ENCODE data around the gene POPDC2. TPM values are rescaled to one million over a fixed set of nuclear protein-coding genes. Genes with fewer than 3 reads are reported as not detected.

Gene POPDC2
- total RNA-seq, 2 experiments from 2014 or later, result 1.3 to 2.1 TPM

- ChIA-PET POLR2A (no interaction called here), CTCF (no interaction called here)
- Mint-ChIP-seq H3K9me3 (no peaks in the 10 kb centered on the region), H3K4me3 (no peak overlapping the region), H3K4me1 (ENCODE audit: low read depth) (no peaks in the 10 kb centered on the region), H3K36me3 (ENCODE audit: low read depth) (peaks cover 2% of the 10 kb centered on the region), H3K27ac (no peak overlapping the region), H3K27me3 (no peaks in the 10 kb centered on the region)
- intact Hi-C loops (cut with micrococcal nuclease), result no loop called here
- no peak for ATAC-seq
- no peak for TF ChIP-seq CTCF (IDR thresholded peaks at IDR 0.05)
- no peak for DNase-seq
Measured at GRCh38 chr3:119652306-119653033, 7.9 kb downstream of the POPDC2 start.

GRCh38 chr3:119649761-119650160 is 10.6 kb downstream of the POPDC2 start:
- Mint-ChIP-seq H3K27me3 (no peaks in the 10 kb centered on the region), H3K4me1 (ENCODE audit: low read depth) (no peaks in the 10 kb centered on the region), H3K36me3 (ENCODE audit: low read depth) (peaks cover 6% of the 10 kb centered on the region), H3K9me3 (no peaks in the 10 kb centered on the region), H3K27ac (no peak overlapping the region), H3K4me3 (no peak overlapping the region)
- CTCF ChIA-PET, result interaction anchor here (1.4 kb wide), 1 partner anchor 10 kb away, joined by 4 read pairs; no protein-coding TSS in a partner anchor
- no peak for DNase-seq
- intact Hi-C loops (cut with micrococcal nuclease), result no loop called here
- POLR2A ChIA-PET, result interaction anchor here (0.7 kb wide), 1 partner anchor 14 kb away, joined by 3 read pairs; no protein-coding TSS in a partner anchor
- no peak for TF ChIP-seq CTCF (IDR thresholded peaks at IDR 0.05)
- no peak for ATAC-seq

- CTCF ChIA-PET, result no interaction called here
- Mint-ChIP-seq H3K9me3 (no peaks in the 10 kb centered on the region), H3K27me3 (no peaks in the 10 kb centered on the region), H3K36me3 (ENCODE audit: low read depth) (peaks cover 6% of the 10 kb centered on the region), H3K4me1 (ENCODE audit: low read depth) (peaks cover 9% of the 10 kb centered on the region), H3K4me3 (no peak overlapping the region), H3K27ac (no peak overlapping the region)
- intact Hi-C loops (cut with micrococcal nuclease), result no loop called here
- no peak for TF ChIP-seq CTCF (IDR thresholded peaks at IDR 0.05)
- POLR2A ChIA-PET, result interaction anchor here (1.1 kb wide), 1 partner anchor 13 kb away, joined by 3 read pairs; no protein-coding TSS in a partner anchor
- ATAC-seq, result no peak
- DNase-seq, result no peak
Measured at GRCh38 chr3:119647843-119648575, 12.4 kb downstream of the POPDC2 start.

- Mint-ChIP-seq H3K27ac (no peak overlapping the region), H3K9me3 (no peaks in the 10 kb centered on the region), H3K4me1 (ENCODE audit: low read depth) (peaks cover 16% of the 10 kb centered on the region), H3K36me3 (ENCODE audit: low read depth) (peaks cover 10% of the 10 kb centered on the region), H3K27me3 (no peaks in the 10 kb centered on the region), H3K4me3 (no peak overlapping the region)
- POLR2A ChIA-PET, result interaction anchor here (0.9 kb wide), 1 partner anchor 26 kb away, joined by 3 read pairs; no protein-coding TSS in a partner anchor
- CTCF ChIA-PET, result no interaction called here
- no peak for TF ChIP-seq CTCF (IDR thresholded peaks at IDR 0.05)
- intact Hi-C loops (cut with micrococcal nuclease), result no loop called here
- ATAC-seq (no peak), DNase-seq (no peak)
Measured at GRCh38 chr3:119647171-119647570, 13.2 kb downstream of the POPDC2 start.

- Mint-ChIP-seq H3K4me3 (no peak overlapping the region), H3K27me3 (no peaks in the 10 kb centered on the region), H3K9me3 (peaks cover 3% of the 10 kb centered on the region), H3K4me1 (ENCODE audit: low read depth) (peaks cover 17% of the 10 kb centered on the region), H3K27ac (no peak overlapping the region), H3K36me3 (ENCODE audit: low read depth) (peaks cover 18% of the 10 kb centered on the region)
- intact Hi-C loops (cut with micrococcal nuclease), result no loop called here
- DNase-seq (no peak), ATAC-seq (no peak)
- ChIA-PET CTCF (no interaction called here), POLR2A (no interaction called here)
- TF ChIP-seq CTCF (IDR thresholded peaks at IDR 0.05), result no peak
Measured at GRCh38 chr3:119645813-119646212, 14.6 kb downstream of the POPDC2 start.
